Mesenteric fat pad (tissue), 1 donor: Measurements from ENCODE around the gene KHDRBS2. TPM values are rescaled to one million over a fixed set of nuclear protein-coding genes. Genes with fewer than 3 reads are reported as not detected.

Experiments
- DNase-seq: peaks from one replicate; pipeline ENCODE4 v3.0.0-alpha.2; 2020; ENCODE audit warnings: low spot score
- long read RNA-seq: library from polyadenylated mRNA; unstranded; transcript quantifications from one replicate; pipeline ENCODE4 v2.0.0, GENCODE V29; 2020
- total RNA-seq: library from RNA; stranded (reverse); fragmentation: NEBNext Ultra II Directional; extraction: Animal tissue kit (Norgen Biotek cat#: 25700); gene quantifications from one replicate; pipeline ENCODE4 v1.2.1, GENCODE V29; 2021
- donor health status: DM: yes; HTN: yes; CAD: no.

KHDRBS2 gene
- not detected for total RNA-seq
- long read RNA-seq, result 0 reads

DNA sequence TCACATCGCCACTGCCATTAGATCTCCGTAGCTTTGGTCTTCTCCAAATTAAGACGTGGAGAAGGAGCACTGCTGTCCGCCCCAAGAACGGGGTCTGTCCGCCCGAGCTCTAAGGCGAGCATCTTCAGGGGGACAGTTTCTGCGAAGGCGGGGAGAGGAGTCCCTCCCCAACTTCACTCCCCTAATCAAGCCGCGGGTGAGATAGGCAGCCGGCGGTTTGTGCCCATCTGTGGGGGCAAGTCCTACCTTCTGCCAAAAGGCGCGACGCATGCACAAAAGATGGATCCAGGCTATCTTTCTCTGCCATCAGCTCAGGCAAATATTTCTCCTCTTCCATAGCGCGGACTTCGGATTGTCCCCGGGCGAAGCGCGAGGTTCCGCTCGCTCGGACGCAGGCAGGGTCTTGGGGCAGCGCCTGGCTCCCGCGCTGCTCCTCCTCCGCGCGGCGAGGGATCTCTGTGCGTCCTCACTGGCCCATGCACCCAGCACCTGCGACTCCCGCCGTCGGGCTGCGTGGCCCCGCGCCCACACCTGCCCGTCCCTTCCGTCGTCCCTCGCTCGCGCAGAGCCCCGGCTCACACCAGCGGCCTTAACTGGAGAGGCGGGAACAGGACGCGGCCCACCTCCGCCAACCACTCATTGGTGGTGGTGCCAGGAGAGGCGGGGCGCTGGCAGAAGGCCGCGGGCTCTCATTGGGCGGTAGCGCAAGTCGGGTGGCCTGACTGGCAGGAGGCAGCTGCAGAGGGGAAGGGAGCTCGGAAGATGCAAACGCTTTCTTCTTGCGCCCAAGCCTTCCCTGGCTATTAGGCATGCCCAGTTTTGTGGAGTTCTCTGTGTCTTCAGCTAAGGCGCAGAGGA lies at the start of gene KHDRBS2:
KHDRBS2 (minus strand) TSS at position 614 of the 858 bp plus-strand sequence.
- peak; percentile 91 for DNase-seq

DNA sequence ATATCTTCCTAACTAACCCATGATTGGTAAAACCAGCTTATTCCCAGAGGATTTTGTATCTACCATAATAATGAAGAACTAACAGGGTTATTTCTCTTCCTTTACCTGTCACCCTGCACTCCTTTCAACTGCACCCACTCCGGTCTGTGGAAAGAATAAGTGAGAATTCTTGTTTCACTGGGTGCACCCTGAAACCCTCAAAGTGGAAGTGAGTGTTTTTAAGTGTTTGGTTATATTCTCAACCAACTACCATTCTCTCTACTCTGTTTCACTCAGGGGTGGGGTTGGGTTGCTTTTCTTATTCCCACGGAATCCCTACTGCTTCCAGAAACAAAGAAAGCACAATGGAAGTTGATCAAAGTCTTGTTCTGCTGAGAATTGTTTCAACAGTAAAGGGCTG lies 42.6 kb upstream of the KHDRBS2 start:
- no peak for DNase-seq

DNA sequence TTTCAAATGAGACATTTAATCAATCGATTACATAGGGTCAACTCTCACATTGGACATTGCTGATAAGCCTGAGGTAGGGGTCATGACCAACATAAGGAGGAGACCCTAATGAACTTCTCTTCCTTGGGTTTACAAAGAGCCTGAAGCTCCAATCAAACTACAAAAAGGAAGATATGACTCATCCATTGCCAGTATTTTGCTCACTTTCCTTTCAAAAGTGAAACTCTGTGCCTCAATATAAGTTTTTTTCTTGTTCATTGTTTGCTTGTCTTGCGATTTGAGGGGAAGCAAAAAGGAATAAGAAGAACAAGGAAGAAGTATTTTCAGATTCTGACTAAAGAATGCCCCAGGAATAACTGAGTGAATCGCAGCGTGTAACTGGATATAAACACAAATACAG lies 38.8 kb upstream of the KHDRBS2 start:
- DNase-seq, result no peak

DNA sequence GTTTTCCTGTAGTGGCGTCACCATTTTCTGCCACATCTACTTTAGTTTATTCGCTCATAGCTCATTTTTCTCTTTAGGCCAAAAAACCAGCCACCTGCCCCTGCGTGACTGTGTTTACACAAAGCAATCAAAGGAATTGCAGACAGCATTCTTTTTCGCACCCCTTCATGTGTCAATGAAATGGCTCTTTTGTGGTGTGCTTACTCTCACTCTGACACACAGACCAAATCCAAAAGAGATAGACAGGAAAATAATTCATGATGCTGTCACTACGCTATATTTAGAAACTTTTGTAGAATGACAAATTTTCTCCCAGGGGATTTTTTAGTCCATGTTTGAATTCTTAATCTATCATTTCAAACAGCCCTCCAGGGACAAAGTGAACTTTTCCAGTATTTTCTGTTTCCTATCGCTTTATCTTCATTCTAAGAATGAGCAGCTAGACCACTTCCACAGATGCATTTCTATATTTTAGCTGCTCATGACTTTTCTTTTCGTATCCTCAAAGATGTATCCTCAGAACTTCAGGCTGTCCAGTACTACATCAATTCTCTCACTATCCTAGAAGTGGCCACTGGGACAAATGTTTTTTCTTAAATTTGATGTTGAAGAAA lies 37.9 kb upstream of the KHDRBS2 start:
- no peak for DNase-seq

DNA sequence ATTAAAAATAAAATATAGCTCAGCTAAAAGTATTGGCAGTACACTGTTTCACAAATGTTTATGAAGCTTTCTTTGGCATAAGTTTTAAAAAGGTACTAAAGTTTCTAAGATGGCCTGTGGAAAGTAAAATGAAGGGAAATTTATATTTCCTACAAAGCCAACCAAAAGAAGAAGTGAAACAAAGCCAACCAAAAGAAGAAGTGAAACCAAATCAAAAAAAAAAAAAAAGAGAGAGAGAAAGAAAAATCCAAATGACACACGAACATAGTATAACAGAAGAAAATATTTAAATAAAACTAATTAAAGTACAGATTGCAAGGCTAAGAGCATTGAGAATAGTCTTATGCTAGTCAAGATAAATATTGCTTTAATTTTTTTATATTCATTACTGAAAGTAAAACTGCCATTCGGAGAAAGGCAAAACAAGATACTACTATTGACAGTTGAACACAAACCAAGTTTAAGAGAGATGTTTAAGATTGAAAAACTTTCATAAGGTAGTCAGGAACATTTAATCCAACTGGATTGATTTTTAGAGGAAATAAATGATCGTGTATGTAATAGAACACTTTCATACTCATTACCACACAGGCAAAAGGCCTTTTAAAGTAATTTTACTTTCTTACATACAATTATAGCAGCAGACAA lies 12.8 kb upstream of the KHDRBS2 start:
- no peak for DNase-seq

DNA sequence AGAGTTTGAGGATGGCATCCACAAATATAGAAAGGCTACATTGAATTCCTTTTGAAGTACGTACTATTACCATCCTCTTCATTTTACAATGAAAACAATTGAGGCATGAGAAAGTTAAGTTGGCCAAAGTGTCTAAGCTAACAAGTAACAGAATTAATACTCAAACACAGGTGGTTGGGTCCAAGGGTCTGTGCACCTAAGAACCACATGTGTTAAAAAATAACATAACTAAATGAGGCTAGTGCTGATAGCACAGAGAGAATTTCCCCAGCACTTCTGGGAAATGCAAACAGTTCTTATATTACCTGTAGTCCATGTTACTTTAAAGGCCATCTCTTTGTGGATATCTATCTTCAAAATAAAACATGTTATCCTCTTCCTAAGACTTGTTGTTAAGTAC lies 10.5 kb upstream of the KHDRBS2 start:
- DNase-seq, result no peak

DNA sequence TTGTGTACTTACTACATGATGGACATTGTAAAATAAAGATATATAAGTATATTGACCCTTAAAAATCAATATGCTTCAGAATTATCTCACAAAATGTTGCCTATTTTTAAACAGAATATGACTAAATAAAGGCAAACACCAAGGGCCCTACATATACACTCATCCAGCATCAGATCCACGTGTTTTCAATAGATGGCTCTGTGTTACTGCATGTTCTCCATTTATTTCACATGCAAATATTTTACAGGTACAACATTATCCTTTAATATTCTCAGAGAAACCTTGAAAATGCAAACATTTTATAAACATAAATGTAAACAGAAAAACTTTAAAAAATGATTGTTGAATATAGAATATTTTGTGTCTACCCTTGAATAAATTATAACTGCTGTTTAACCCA lies 2.9 kb upstream of the KHDRBS2 start:
- no peak for DNase-seq

DNA sequence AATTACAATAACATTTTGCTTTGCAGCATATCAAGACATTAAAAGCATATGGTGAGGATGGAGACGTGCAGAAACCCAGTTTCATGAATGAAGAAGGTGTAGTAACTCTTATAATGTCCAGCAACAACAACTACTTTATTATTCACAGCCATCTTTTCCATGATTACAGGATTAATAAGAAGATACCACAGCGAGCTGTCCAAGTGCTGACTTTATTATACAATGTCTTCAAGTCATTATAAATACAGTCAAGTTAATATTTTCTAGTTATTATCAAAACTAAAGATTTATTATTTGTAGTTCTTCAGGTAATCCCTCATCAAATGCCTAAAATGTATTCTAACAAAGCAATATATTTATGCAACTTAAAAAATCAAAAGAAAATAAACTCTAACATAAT lies 2.5 kb upstream of the KHDRBS2 start:
- no peak for DNase-seq

DNA sequence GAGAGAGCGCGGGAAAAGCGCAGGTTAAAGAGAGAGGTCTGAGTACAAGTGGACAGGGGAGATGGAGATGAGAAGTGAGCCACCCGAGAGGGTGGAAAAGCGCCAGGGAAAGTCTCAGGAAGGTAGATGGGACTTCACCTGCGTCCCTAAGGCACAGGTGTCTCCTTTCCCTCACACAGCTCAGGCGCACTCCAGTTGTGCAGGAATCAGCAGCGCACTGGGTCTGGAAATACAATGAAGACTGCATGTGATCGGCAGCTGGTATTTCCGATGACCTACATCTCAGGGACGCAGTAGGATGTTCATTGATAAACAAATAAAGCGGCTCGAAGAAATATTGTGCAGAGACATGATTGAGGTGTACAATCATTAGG lies 432 bp upstream of the KHDRBS2 start:
- DNase-seq, result no peak

DNA sequence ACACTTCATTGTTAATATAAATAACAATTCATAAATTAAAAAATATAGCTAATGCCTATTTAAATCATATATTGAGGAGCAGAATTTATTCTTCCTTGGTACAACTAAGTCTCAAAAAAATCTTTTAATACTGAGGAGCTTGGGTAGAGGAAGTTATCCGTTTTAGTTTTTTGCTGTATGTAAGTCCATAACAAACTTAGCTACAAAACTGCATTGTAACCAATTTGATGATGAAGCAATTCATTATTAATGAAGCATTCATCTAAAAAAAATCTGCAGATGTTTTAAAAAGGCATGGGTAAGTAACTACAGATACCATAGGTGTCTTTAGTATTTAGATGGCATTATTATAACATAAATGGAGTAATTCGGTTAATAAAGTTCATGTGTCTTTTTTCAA lies 1.3 kb downstream of the KHDRBS2 start:
- no peak for DNase-seq

DNA sequence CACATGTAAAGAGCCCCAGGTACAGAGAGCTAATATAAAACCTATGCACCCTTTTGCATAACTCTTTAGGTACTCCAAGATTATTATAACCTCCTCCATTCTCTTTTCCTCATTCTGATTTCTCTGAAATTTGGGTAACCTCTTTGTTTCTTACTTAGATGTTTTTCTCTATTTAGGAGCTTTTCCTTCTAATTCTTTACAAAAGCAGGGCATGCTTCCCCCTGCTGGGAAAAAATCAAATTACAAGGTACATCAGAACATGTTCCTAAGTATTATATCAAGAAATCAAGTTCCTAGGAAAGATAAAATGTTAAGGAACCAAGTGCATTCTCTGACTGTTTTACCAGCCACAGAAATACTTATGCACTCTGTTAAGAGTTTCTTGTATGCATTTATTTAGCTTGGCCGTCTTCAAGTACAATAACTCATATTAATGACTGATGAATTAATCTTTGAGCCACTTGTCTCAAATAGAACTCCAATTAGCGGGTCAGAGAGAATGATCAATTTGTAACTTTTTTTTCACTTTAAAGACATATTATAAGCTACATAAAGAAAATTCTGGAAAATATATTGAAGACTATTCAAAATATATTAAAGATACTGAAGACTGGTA lies 2.1 kb downstream of the KHDRBS2 start:
- no peak for DNase-seq

DNA sequence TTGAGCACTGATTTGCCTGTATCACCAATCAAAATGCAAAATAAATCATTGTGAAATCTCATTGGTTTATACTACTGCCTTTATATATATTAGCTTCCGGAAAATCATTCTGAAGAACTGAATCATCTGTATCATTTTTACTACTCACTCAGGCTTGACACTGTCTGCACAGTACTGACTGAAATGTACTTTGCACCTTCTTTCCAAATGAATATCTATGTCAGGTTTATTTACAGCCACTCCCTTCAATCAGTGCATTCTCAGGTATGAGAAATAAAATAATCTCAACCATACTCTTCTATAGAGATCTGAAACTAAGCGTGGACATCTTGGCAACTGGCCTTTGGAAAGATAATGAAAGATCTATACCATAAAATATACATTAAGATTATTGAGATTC lies 2.7 kb downstream of the KHDRBS2 start:
- DNase-seq, result no peak

DNA sequence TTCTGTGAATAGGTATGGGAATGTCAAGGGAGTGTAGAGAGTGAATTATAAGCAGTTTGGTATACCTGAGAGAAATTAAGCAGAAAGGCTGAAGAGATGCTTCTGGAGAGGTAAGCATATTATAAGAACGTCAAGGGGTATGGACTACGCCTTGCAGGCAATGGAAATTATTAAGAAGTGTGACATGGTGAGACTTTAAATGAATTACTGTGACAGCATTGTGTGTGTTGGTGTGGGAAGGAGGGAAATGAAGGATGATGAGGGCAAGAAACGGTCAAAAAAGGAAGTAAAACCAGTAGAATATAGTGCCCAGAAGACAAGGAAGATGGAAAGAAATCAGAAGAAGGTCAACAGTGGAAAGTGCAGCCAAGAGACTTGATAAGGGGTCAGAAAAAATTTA lies 5.9 kb downstream of the KHDRBS2 start:
- DNase-seq, result no peak

DNA sequence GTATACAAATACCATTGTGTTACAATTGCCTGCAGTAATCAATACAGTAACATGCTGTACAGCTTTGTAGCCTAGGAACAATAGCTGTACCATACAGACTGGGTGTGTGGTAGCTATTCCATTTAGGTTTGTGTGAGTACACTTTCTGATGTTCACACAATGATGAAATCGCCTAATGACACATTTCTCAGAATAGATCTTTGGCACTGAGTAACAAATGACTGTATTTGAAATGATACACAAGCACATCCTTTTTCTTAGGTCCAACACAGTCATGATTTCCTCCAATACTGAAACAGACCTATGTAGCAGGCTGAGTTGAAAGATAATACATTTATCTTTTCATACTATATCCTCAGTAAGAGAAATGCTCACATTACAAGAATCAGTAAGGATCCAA lies 13.9 kb downstream of the KHDRBS2 start:
- DNase-seq, result no peak

DNA sequence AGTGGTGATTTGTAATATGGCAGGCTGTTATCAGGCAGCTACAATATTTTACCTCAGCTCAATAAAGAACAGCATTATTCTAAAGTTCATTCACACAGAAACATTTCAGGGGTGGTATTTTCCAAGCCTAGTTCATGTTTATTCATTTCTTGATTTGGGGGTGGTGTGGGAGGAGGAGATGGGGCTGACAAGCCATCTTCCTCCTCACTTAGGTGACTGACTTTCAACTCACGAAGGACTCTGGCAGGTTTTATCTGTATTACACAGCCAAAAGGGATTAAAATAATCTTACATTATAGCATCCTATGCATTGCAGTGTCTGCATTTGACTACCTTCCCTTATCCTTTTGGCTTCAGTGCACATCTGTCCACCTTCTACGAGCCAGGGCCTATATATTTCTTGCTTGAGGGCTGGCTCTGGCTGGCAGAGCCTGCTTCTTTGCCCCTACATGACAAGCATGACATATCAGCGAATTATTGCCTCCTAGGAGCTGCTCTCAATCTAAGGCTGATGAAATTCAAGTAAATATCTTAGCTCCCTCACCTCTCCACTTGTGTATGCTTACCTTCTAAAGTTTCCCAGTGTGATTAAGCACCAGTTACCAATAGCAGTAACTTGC lies 20.0 kb downstream of the KHDRBS2 start:
- no peak for DNase-seq

DNA sequence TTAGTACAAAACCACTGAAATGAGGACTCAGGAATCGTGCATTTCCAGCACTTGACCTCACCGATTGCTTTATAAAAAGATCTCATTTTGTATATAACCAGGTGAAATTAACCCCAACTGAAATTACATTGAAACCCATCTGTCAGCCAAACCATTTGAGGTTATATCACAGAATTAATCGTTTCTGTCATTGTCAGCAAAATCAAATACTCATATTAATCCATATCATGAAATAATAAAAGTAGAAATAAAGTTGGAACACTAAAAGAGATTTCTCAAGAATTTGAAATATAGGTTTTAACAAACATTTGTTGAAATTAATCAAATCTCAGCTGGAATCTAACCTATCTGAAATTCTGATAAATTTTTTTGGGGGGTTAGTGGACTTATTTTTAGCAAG lies 23.7 kb downstream of the KHDRBS2 start:
- DNase-seq, result no peak

DNA sequence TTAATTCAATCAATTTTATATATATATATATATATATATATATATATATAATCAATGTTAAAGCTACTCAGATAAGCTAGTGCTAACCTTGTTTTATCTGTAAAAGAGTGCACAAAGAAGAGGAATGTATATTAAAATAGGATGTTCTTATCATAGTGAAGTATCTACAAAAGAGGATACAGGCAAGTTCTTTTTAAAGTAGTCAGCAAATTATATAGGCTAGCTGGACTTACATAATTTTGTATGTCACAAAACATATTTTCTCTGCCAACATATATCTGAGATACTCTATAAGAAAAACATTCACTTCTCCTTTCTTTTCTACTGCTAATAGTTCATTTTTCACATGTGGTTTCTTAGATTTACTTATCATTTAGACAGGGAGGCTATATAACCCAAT lies 39.9 kb downstream of the KHDRBS2 start:
- no peak for DNase-seq

DNA sequence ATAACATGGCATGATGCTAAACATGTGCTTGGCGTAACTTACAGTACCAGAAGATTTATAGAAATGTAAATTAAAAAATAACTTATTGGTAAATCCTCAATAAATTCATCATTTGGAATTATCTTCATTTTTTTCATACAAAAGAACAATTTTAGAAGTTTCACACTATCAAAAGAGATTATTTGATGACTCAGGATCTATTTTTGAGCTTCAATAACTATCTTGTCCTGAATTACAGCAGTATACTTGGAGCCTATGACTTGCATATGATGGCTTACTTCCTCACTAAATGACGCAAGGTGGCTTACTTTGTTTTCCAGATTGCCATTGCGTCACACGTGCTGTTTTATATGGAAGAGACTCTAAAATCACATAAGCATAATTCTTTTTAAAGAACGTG lies 49.2 kb downstream of the KHDRBS2 start:
- no peak for DNase-seq

DNA sequence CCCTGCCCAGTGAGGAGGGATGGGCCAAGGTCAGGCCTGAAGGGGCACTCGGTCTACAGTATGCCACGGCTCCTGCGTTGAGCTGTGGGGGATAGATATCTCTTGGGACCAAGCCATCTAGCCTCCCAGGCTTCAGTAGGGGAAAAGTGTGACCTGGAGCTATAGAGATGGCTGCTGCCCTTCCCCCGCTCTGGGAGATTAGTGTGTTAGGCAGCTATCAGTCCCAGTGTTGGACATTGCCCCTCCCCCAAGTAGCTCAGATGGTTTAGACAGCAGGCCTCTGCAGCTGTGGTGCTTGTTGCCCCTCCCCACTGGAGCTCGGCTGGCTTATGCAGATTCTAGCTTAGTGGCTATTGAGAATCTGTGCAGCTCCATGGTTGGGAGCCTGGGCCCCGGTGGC lies 56.8 kb downstream of the KHDRBS2 start:
- DNase-seq, result no peak

DNA sequence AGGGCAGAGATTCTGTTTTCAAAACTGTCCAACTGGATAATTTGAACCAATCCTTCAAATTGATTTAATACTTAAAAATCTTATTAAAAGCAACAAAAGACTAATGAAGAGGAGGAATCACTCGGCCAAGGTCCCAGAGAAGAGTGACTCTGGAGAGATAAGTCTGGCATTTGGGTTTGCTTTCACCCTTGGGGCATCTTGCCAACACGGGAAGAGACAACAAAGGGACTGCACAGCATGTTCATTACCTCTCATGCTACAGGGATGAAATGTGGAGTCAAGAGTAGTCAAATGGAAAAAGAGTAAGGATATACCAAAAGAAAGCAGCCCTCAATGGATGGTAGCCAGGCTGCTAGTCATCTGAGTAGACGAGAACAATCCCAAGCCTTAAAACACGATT lies 68.2 kb downstream of the KHDRBS2 start:
- no peak for DNase-seq

DNA sequence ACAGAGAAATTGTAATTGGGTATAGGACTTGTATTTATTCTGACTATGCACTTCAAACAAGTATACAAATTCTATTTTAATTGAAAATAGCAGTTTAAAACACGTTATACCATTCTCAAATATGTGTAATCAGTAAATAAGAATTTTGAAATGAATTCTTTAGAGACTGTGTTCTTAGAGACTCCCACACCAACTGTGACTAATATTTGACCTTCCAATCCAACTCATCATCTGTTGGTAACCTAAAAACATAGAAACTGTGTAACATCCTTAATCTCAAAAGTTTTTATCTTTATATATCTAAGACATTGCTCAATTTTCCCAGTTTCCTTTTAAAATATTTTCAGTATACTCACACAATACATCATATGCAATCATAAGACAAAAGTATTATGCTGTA lies 83.9 kb downstream of the KHDRBS2 start:
- DNase-seq, result no peak

DNA sequence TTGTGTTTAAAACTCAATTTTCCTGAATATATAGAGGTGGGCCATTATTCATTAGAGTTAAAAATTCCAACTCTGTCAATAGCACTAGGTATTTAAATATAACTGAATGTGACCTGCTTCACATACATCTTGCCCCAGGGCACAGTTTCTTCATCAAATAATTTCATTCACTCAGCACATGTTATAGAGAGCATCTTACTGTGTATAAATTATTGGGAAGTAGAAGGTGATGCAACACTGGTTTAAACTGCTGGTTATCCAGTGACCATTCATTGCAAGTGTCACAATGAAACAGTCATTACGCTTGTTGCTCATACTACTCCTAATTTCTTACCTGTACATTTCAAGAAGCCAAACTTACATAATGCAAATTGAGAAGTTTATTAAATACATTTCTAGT lies 93.4 kb downstream of the KHDRBS2 start:
- DNase-seq, result no peak
